ENCODE results near the gene SCUBE3. TPM values are rescaled to one million over a fixed set of nuclear protein-coding genes. Genes with fewer than 3 reads are reported as not detected.

Gene SCUBE3
- total RNA-seq, 4 donors from 2014 or later, result 0.03 to 0.19 TPM; not detected in 2

DNA sequence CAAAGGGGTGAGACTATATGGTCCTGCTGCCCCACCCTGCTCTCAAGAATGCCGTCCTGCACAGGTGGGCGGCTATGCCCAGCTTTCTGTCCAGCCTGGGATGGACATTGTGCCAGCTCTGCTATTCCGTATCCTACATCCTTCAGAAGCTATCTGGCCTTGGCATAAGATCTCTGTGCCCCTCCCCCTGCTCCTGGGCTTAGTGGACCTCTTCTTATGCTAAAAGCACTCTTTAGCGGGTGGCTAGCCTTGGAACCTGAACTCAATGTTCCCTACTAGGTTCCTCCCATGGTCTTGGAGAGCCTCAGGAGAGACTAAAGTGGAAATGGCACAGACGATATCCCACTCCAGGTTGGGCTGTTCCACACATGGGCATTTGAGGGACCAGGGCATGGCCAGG lies 22.5 kb downstream of the SCUBE3 start:
- TF ChIP-seq, protein P1, sequence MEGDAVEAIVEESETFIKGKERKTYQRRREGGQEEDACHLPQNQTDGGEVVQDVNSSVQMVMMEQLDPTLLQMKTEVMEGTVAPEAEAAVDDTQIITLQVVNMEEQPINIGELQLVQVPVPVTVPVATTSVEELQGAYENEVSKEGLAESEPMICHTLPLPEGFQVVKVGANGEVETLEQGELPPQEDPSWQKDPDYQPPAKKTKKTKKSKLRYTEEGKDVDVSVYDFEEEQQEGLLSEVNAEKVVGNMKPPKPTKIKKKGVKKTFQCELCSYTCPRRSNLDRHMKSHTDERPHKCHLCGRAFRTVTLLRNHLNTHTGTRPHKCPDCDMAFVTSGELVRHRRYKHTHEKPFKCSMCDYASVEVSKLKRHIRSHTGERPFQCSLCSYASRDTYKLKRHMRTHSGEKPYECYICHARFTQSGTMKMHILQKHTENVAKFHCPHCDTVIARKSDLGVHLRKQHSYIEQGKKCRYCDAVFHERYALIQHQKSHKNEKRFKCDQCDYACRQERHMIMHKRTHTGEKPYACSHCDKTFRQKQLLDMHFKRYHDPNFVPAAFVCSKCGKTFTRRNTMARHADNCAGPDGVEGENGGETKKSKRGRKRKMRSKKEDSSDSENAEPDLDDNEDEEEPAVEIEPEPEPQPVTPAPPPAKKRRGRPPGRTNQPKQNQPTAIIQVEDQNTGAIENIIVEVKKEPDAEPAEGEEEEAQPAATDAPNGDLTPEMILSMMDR (IDR thresholded peaks at IDR 0.05), result no peak
- TF ChIP-seq POLR2A (IDR thresholded peaks at IDR 0.05), result no peak
- H3K36me3 ChIP-seq, result no peaks in the 10 kb centered on the region
- 100% methylated on average over 1 to 5 of the region's 5 CpGs for WGBS, 2 donors
- H3K27me3 ChIP-seq, result no peaks in the 10 kb centered on the region
- no peak for DNase-seq
- H3K9me3 ChIP-seq, result no peaks in the 10 kb centered on the region
- H3K4me3 ChIP-seq, result no peak overlapping the region
- H3K27ac ChIP-seq, result no peak overlapping the region
- H3K4me1 ChIP-seq, result peaks cover 0 to 16% (median 4%) of the 10 kb centered on the region in 3 donors
- intact Hi-C loops (cut with DNase I), result no loop called here

DNA sequence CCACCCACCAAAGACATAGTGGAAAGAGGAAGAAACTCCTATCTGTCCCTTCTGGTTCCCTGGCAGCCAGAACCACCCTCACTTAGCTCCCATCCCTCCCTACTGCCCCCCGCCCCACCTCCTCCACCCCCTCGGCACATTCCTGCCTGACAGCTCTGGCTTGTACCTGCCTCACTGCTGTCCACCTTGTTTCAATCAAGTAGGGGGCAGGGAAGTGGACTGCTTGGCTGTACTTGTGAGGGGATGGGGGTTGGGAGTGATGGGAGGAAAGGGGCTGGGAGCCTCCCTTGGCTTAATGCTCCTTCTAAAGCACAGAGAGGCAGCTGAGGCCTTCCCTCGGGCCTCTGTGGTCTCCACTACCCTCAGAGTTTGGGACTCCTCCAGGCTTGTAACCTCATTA lies 23.7 kb downstream of the SCUBE3 start:
- Histone ChIP-seq H3K4me3 (no peak overlapping the region), H3K27me3 (no peaks in the 10 kb centered on the region), H3K27ac (no peak overlapping the region), H3K9me3 (no peaks in the 10 kb centered on the region), H3K36me3 (no peaks in the 10 kb centered on the region), H3K4me1 (peaks cover 0 to 19% (median 4%) of the 10 kb centered on the region in 3 donors)
- TF ChIP-seq POLR2A (IDR thresholded peaks at IDR 0.05), result no peak
- TF ChIP-seq, protein P1 (IDR thresholded peaks at IDR 0.05), result no peak
- WGBS, 2 donors, result 60 to 83% methylated on average over 2 to 3 of the region's 3 CpGs
- no peak for DNase-seq
- intact Hi-C loops (cut with DNase I), result no loop called here

DNA sequence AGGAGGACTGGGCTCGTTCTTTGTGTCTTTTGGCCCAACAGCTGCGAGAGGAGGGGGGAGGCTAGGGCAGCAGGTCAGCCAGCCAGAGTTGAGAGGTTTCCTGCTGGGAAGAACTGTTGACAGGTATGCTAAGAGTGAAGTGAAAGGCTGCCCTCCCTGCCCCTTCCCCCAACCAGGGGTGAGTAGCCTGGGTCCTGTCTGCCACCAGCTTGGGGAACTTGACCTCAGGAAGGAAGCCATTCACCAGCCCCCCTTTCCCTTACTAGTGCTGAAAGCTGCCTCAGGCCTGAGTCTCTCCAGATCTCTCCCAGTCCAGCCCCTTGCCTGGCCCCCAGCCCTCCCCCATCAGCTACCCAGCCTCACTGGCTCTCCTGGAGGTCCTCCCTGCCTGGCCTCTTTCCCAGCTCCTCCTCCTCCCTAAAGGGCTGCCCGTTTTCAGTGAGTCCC lies 25.1 kb downstream of the SCUBE3 start:
- no peak for TF ChIP-seq POLR2A (IDR thresholded peaks at IDR 0.05)
- TF ChIP-seq, protein P1 (IDR thresholded peaks at IDR 0.05), result no peak
- intact Hi-C loops (cut with DNase I), result no loop called here
- H3K4me1 ChIP-seq, result peaks cover 0 to 19% (median 4%) of the 10 kb centered on the region in 3 donors
- 24 to 58% methylated on average over 3 of the region's 3 CpGs for WGBS, 2 donors
- H3K27ac ChIP-seq, result no peak overlapping the region
- H3K36me3 ChIP-seq, result no peaks in the 10 kb centered on the region
- no peak overlapping the region for H3K4me3 ChIP-seq
- no peaks in the 10 kb centered on the region for H3K27me3 ChIP-seq
- no peaks in the 10 kb centered on the region for H3K9me3 ChIP-seq
- no peak for DNase-seq

DNA sequence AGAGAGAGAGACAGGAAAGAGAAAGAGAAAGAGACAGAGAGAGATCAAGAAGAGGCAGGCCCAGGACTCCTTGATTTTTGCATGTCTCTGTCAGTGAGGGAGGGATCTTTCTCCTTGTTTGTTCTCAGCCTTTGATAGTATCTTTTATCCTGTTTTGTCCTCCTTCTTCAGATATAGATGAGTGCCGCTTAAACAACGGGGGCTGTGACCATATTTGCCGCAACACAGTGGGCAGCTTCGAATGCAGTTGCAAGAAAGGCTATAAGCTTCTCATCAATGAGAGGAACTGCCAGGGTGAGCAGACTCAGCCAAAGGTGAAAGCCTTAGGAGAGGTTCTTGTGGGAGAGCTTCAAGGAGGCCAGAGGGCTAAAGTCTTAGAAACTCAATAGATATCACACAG lies 25.8 kb downstream of the SCUBE3 start:
- 94% methylated on average over 4 of the region's 4 CpGs; no CpG with 5 or more reads in 1 of the 2 donors for WGBS, 2 donors
- no peak overlapping the region for H3K27ac ChIP-seq
- intact Hi-C loops (cut with DNase I), result no loop called here
- peaks cover 0 to 3% (median 0%) of the 10 kb centered on the region in 3 donors for H3K36me3 ChIP-seq
- H3K4me1 ChIP-seq, result peaks cover 0 to 19% (median 4%) of the 10 kb centered on the region in 3 donors
- no peak overlapping the region for H3K4me3 ChIP-seq
- TF ChIP-seq, protein P1 (IDR thresholded peaks at IDR 0.05), result no peak
- TF ChIP-seq POLR2A (IDR thresholded peaks at IDR 0.05), result no peak
- H3K9me3 ChIP-seq, result no peaks in the 10 kb centered on the region
- no peak for DNase-seq
- H3K27me3 ChIP-seq, result no peaks in the 10 kb centered on the region

DNA sequence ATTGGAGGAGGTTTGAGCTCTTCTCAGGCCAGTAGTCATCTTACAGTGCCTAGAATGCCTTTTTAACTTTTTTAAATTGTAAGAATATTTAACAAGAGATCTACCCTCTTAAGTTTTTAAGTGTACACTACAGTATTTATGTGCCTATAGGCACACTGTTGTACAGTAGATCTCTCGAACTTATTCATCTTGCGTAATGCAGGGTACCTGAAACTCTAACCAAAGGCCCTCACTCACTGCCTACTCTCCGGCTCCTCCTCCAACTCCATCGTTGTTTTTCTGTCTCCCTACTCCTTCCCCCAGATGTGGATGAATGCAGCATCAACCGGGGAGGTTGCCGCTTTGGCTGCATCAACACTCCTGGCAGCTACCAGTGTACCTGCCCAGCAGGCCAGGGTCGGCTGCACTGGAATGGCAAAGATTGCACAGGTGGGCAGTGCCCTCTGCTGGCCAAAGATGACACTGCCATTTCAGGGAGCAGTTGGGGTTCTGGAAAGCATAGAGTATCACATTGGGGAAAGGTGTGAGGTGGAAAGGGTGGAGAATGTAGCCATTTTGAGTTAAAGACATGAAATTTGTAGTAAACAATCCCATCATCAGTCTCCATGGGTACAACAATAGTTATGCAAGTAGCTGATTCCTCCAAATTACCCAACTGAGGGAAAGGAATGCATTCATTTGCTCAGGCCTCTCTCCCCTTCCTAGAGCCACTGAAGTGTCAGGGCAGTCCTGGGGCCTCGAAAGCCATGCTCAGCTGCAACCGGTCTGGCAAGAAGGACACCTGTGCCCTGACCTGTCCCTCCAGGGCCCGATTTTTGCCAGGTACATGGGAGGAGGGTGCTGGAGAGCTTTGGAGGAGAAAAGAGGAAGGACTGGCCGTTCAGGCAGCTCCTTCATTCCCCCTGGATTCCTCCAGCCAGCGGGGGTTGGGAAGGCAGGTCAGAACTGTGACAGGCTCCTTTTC lies 27.4 kb downstream of the SCUBE3 start:
- intact Hi-C loops (cut with DNase I), result no loop called here
- Histone ChIP-seq H3K9me3 (no peaks in the 10 kb centered on the region), H3K36me3 (peaks cover 0 to 13% (median 0%) of the 10 kb centered on the region in 3 donors), H3K4me1 (peaks cover 0 to 19% (median 4%) of the 10 kb centered on the region in 3 donors), H3K4me3 (no peak overlapping the region), H3K27ac (peak overlapping the region in 1 of 4 donors; percentile 3), H3K27me3 (no peaks in the 10 kb centered on the region)
- TF ChIP-seq, protein P1 (IDR thresholded peaks at IDR 0.05), result peak; percentile 82 to 97 (median 94)
- TF ChIP-seq POLR2A (IDR thresholded peaks at IDR 0.05), result no peak
- WGBS, 2 donors, result 38 to 49% methylated on average over 11 to 12 of the region's 12 CpGs
- no peak for DNase-seq
